HK-2 (cell line): ENCODE results near the gene CHAT.

ENCODE experiments used
- DNase-seq: peaks from one replicate; pipeline ENCODE4 v3.0.0-alpha.2; 2018; ENCODE audit not compliant: unreplicated experiment

The CHAT gene

GRCh38 chr10:49686651-49687050 lies 72.8 kb downstream of the CHAT start:
- no peak for DNase-seq

- DNase-seq: no peak
Measured at GRCh38 chr10:49688261-49688846, 74.5 kb downstream of the CHAT start.

- DNase-seq: no peak
Measured at GRCh38 chr10:49688920-49689319, 75.1 kb downstream of the CHAT start.

GRCh38 chr10:49689882-49690510 lies 76.2 kb downstream of the CHAT start:
- no peak for DNase-seq

- no peak for DNase-seq
Measured at GRCh38 chr10:49690698-49691356, 77.0 kb downstream of the CHAT start.

GRCh38 chr10:49691588-49691987 lies 77.8 kb downstream of the CHAT start:
- DNase-seq: no peak

GRCh38 chr10:49694466-49694865 lies 80.6 kb downstream of the CHAT start:
- DNase-seq: no peak

- DNase-seq: no peak
Measured at GRCh38 chr10:49696311-49696710, 82.5 kb downstream of the CHAT start.

- no peak for DNase-seq
Measured at GRCh38 chr10:49698679-49699078, 84.8 kb downstream of the CHAT start.

GRCh38 chr10:49700211-49700610 lies 86.4 kb downstream of the CHAT start:
- no peak for DNase-seq

- DNase-seq: no peak
Measured at GRCh38 chr10:49700997-49701396, 87.2 kb downstream of the CHAT start.

GRCh38 chr10:49707585-49707984 lies 93.7 kb downstream of the CHAT start:
- no peak for DNase-seq

GRCh38 chr10:49709934-49710333 lies 96.1 kb downstream of the CHAT start:
- no peak for DNase-seq

- DNase-seq: no peak
Measured at GRCh38 chr10:49710966-49711365, 97.1 kb downstream of the CHAT start.

- no peak for DNase-seq
Measured at GRCh38 chr10:49711481-49711880, 97.6 kb downstream of the CHAT start.

GRCh38 chr10:49713266-49713665 lies 99.4 kb downstream of the CHAT start:
- DNase-seq: no peak
